Astrocyte (in vitro differentiated cells and primary cell): ENCODE data around the gene PIM2.

ENCODE experiments used
- EZH2 ChIP-seq: IDR thresholded peaks from 2 replicates; pipeline ENCODE4 v1.6.1; 2012; ENCODE audit warnings: mild to moderate bottlenecking, low read length, inconsistent platforms; ENCODE audit not compliant: insufficient read depth
- TF ChIP-seq, protein P1 (sequence below): IDR thresholded peaks from 2 replicates; pipeline ENCODE4 v1.5.1; 2011; ENCODE audit warnings: low read depth, mild to moderate bottlenecking, inconsistent platforms, low read length, moderate library complexity; ENCODE audit not compliant: insufficient read depth

DNA sequence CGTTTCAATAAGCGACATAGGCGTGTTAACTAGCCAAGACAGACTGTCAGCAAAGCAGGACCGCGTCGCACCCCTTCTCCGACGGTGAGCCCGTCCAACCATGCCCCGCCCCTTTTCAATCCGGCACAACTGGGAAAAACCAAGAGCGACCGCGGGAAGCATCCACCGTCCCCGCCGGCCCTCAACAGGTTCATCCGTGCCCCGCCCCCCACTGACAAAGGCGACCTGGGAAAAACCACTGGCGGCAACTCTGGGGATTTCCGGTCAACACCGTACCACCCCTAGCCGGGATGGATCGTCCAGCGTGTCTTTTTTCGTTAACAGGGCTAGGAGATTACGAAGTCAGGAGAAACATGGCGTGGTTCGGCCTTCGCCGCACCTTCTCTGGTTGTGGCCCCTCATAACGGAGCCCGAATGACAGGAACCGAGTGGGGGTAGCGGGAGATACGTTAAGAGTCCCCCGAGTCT, 21.6 kb downstream of the PIM2 start:
- TF ChIP-seq, protein P1, sequence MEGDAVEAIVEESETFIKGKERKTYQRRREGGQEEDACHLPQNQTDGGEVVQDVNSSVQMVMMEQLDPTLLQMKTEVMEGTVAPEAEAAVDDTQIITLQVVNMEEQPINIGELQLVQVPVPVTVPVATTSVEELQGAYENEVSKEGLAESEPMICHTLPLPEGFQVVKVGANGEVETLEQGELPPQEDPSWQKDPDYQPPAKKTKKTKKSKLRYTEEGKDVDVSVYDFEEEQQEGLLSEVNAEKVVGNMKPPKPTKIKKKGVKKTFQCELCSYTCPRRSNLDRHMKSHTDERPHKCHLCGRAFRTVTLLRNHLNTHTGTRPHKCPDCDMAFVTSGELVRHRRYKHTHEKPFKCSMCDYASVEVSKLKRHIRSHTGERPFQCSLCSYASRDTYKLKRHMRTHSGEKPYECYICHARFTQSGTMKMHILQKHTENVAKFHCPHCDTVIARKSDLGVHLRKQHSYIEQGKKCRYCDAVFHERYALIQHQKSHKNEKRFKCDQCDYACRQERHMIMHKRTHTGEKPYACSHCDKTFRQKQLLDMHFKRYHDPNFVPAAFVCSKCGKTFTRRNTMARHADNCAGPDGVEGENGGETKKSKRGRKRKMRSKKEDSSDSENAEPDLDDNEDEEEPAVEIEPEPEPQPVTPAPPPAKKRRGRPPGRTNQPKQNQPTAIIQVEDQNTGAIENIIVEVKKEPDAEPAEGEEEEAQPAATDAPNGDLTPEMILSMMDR = no peak
- no peak for TF ChIP-seq EZH2
